OCI-LY1 (cell line): ENCODE data around the gene CPNE8.

Experiments
- EZH2 ChIP-seq: fragments of 200-600 bp; sonication (generic), shearing (Covaris generic); IDR thresholded peaks from 2 replicates; pipeline ENCODE4 v1.8.0; 2017; ENCODE audit warnings: borderline replicate concordance, mixed run types, mild to moderate bottlenecking, antibody characterized with exemption, low read length, moderate library complexity, mixed read lengths
- TF ChIP-seq, protein P1 (sequence below): fragments of 200-600 bp; sonication (generic), shearing (Covaris generic); IDR thresholded peaks from 2 replicates; pipeline ENCODE4 v1.5.1; 2017; ENCODE audit warnings: mild to moderate bottlenecking, antibody characterized with exemption, low read length, moderate library complexity, mixed read lengths

DNA sequence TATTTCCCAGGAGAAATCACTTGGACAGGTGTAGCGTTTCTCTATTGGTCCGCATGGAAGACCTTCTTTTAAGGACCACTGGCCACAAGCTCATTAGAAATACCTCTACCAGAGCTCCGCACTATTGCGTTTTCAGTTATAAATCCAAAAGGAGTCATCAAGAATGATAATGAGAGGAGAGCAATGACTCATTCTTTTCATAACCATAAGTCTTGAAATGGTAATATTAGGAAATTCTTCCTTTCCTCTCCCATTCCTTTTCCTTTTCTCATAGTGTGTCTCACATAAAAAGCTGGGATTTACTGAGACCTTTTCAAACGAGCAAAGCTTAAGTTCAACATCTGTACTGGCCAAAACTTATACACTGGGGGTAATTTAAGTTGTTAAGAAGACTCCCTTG, 215.7 kb downstream of the CPNE8 start:
- no peak for TF ChIP-seq EZH2
- TF ChIP-seq, protein P1, sequence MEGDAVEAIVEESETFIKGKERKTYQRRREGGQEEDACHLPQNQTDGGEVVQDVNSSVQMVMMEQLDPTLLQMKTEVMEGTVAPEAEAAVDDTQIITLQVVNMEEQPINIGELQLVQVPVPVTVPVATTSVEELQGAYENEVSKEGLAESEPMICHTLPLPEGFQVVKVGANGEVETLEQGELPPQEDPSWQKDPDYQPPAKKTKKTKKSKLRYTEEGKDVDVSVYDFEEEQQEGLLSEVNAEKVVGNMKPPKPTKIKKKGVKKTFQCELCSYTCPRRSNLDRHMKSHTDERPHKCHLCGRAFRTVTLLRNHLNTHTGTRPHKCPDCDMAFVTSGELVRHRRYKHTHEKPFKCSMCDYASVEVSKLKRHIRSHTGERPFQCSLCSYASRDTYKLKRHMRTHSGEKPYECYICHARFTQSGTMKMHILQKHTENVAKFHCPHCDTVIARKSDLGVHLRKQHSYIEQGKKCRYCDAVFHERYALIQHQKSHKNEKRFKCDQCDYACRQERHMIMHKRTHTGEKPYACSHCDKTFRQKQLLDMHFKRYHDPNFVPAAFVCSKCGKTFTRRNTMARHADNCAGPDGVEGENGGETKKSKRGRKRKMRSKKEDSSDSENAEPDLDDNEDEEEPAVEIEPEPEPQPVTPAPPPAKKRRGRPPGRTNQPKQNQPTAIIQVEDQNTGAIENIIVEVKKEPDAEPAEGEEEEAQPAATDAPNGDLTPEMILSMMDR, result no peak
